H1 (cell line): ENCODE measurements around the gene MTFR1L. TPM values are rescaled to one million over a fixed set of nuclear protein-coding genes. Genes with fewer than 3 reads are reported as not detected.

Experiments used
- CTCF ChIA-PET: fragments of 300-600 bp; sonication (Branson Sonifier 250); formaldehyde crosslinking; loops from one replicate; lab custom pipeline; 2021; ENCODE audit not compliant: partially characterized antibody; lab: Charles Lee
- POLR2A ChIA-PET: fragments of 300-600 bp; sonication (Branson Sonifier 250); formaldehyde crosslinking; loops from one replicate; lab custom pipeline; 2021; ENCODE audit warnings: inconsistent platforms; ENCODE audit not compliant: partially characterized antibody; lab: Charles Lee
- DNase-seq, 2 experiments: peaks; one replicate each; pipeline versions ENCODE4 v3.0.0 to v3.0.0-alpha.2; 2010 to 2022; ENCODE audit warnings: low spot score in 2 of 2, low read depth in 1 of 2, mixed read lengths in 1 of 2
- FAIRE-seq: peaks from 2 replicates; lab custom pipeline; 2011; peaks lifted over from hg19 to GRCh38; lab: Jason Lieb, UNC
- H2AFZ ChIP-seq: 2 replicates; pipeline ENCODE4 v1.8.1; 2012; ENCODE audit warnings: low read length, inconsistent platforms
- H2AK5ac ChIP-seq: 2 replicates; pipeline ENCODE4 v1.6.1; 2013; ENCODE audit warnings: low read depth, low read length
- H2BK120ac ChIP-seq: replicated peaks from 2 replicates; pipeline ENCODE3; 2013; ENCODE audit warnings: low read depth, low read length, inconsistent platforms
- H2BK12ac ChIP-seq: 2 replicates; pipeline ENCODE4 v1.6.1; 2013; ENCODE audit warnings: low read depth, low read length
- H2BK15ac ChIP-seq: 2 replicates; pipeline ENCODE4 v1.6.1; 2013; ENCODE audit warnings: low read length
- H2BK20ac ChIP-seq: 2 replicates; pipeline ENCODE4 v1.6.1; 2013; ENCODE audit warnings: low read length
- H2BK5ac ChIP-seq: 2 replicates; pipeline ENCODE4 v1.6.1; 2013; ENCODE audit warnings: low read depth, low read length
- H3K14ac ChIP-seq: 2 replicates; pipeline ENCODE4 v1.6.1; 2013; ENCODE audit warnings: inconsistent platforms; ENCODE audit not compliant: insufficient read length
- H3K18ac ChIP-seq: 2 replicates; pipeline ENCODE4 v1.6.1; 2013; ENCODE audit warnings: low read length; ENCODE audit errors: extremely low read depth
- H3K23ac ChIP-seq: 2 replicates; pipeline ENCODE4 v1.6.1; 2013; ENCODE audit warnings: inconsistent platforms; ENCODE audit not compliant: insufficient read length
- H3K23me2 ChIP-seq: 2 replicates; pipeline ENCODE4 v1.6.1; 2013; ENCODE audit warnings: low read depth, low read length
- H3K27ac ChIP-seq: 2 replicates; pipeline ENCODE4 v1.6.1; 2011; ENCODE audit warnings: low read depth, low read length, inconsistent platforms
- H3K27me3 ChIP-seq, 4 experiments: replicated peaks in 1 of 4; 1 replicate in 1 of 4; 2 replicates in 3 of 4; pipeline versions ENCODE4 v1.6.1 to v1.8.1; 2011 to 2013; ENCODE audit warnings: low read length in 3 of 4, mild to moderate bottlenecking in 3 of 4, inconsistent platforms in 2 of 4, mixed read lengths in 2 of 4, moderate library complexity in 1 of 4; ENCODE audit not compliant: control insufficient read depth in 3 of 4, insufficient read depth in 3 of 4; ENCODE audit errors: extremely low read depth in 1 of 4
- H3K36me3 ChIP-seq, 4 experiments: 2 replicates each; pipeline versions ENCODE4 v1.6.1 to v1.8.1; 2011 to 2013; ENCODE audit warnings: mild to moderate bottlenecking in 4 of 4, low read length in 3 of 4, moderate library complexity in 2 of 4, control low read depth in 1 of 4, inconsistent platforms in 1 of 4; ENCODE audit not compliant: insufficient read depth in 4 of 4, control insufficient read depth in 2 of 4
- H3K4ac ChIP-seq: replicated peaks from 2 replicates; pipeline ENCODE3; 2013; ENCODE audit warnings: low read length, low read depth, mixed read lengths, inconsistent platforms; ENCODE audit not compliant: insufficient read length
- H3K4me1 ChIP-seq, 4 experiments: replicated peaks in 1 of 4; 1 replicate in 1 of 4; 2 replicates in 3 of 4; pipeline versions ENCODE4 v1.6.1 to v1.8.1; 2011 to 2013; ENCODE audit warnings: low read length in 3 of 4, inconsistent platforms in 2 of 4, mixed read lengths in 1 of 4; ENCODE audit not compliant: insufficient read depth in 4 of 4, control insufficient read depth in 3 of 4
- H3K4me2 ChIP-seq, 2 experiments: 2 replicates each; pipeline versions ENCODE4 v1.6.1 to v1.8.1; 2011 to 2013; ENCODE audit warnings: low read depth in 2 of 2, low read length in 2 of 2, control low read depth in 1 of 2, inconsistent platforms in 1 of 2, mild to moderate bottlenecking in 1 of 2; ENCODE audit not compliant: insufficient read depth in 1 of 2
- H3K4me3 ChIP-seq, 4 experiments: fragments of 200-600, 300-600 bp in 1 of 4; sonication (generic), shearing (Covaris generic), sonication (Bioruptor Twin) in 1 of 4; 2 replicates each; pipeline versions ENCODE4 v1.5.1 to v1.8.1; 2011 to 2016; ENCODE audit warnings: low read length in 4 of 4, low read depth in 3 of 4, control low read depth in 2 of 4, inconsistent platforms in 2 of 4, mild to moderate bottlenecking in 2 of 4, mixed read lengths in 1 of 4, moderate library complexity in 1 of 4; ENCODE audit not compliant: insufficient read depth in 2 of 4; ENCODE audit errors: extremely low read depth in 1 of 4
- H3K56ac ChIP-seq: replicated peaks from 2 replicates; pipeline ENCODE3; 2013; ENCODE audit warnings: low read depth, mild to moderate bottlenecking, mixed read lengths, low read length, inconsistent platforms; ENCODE audit not compliant: insufficient read length
- H3K79me1 ChIP-seq: 2 replicates; pipeline ENCODE4 v1.6.1; 2013; ENCODE audit warnings: low read depth, low read length, control low read depth
- H3K79me2 ChIP-seq, 2 experiments: 2 replicates each; pipeline versions ENCODE4 v1.6.1 to v1.8.1; 2012 to 2013; ENCODE audit warnings: low read length in 2 of 2, mild to moderate bottlenecking in 2 of 2, inconsistent platforms in 1 of 2; ENCODE audit not compliant: insufficient read depth in 2 of 2, control insufficient read depth in 1 of 2
- H3K9ac ChIP-seq, 4 experiments: replicated peaks in 1 of 4; 1 replicate in 1 of 4; 2 replicates in 3 of 4; pipeline versions ENCODE4 v1.6.1 to v1.8.1; 2011 to 2013; ENCODE audit warnings: low read depth in 3 of 4, low read length in 3 of 4, control low read depth in 2 of 4, mild to moderate bottlenecking in 2 of 4, moderate library complexity in 2 of 4, inconsistent platforms in 1 of 4; ENCODE audit errors: extremely low read depth in 1 of 4
- H3K9me3 ChIP-seq, 2 experiments: 2 replicates each; pipeline versions ENCODE4 v1.6.1 to v1.8.1; 2012 to 2013; ENCODE audit warnings: mild to moderate bottlenecking in 2 of 2, moderate library complexity in 2 of 2, control low read depth in 1 of 2, inconsistent platforms in 1 of 2, low read depth in 1 of 2, low read length in 1 of 2, mixed read lengths in 1 of 2; ENCODE audit not compliant: insufficient read depth in 2 of 2
- H4K20me1 ChIP-seq, 2 experiments: replicated peaks in 1 of 2; 2 replicates each; pipeline versions ENCODE3 to v1.8.1; 2011 to 2013; ENCODE audit warnings: inconsistent platforms in 2 of 2, low read length in 2 of 2, mild to moderate bottlenecking in 1 of 2; ENCODE audit not compliant: insufficient read depth in 2 of 2, control insufficient read depth in 1 of 2
- H4K5ac ChIP-seq: 2 replicates; pipeline ENCODE4 v1.6.1; 2013; ENCODE audit warnings: low read length, low read depth, mixed read lengths, inconsistent platforms; ENCODE audit not compliant: insufficient read length
- H4K8ac ChIP-seq: 2 replicates; pipeline ENCODE4 v1.8.0; 2013; ENCODE audit warnings: mild to moderate bottlenecking, moderate library complexity, low read length, inconsistent platforms; ENCODE audit not compliant: insufficient read depth; ENCODE audit errors: extremely low read depth
- H4K91ac ChIP-seq: replicated peaks from 2 replicates; pipeline ENCODE3; 2013; ENCODE audit warnings: low read length, mixed read lengths, inconsistent platforms; ENCODE audit not compliant: insufficient read length
- ATF2 ChIP-seq: IDR thresholded peaks from 2 replicates; pipeline ENCODE4 v1.6.1; 2012; ENCODE audit warnings: low read length, inconsistent platforms
- BCL11A ChIP-seq, 2 experiments: IDR thresholded peaks; one replicate each; pipeline ENCODE4 v1.6.1; 2011; ENCODE audit warnings: low read depth in 2 of 2, low read length in 2 of 2, mild to moderate bottlenecking in 2 of 2
- CREB1 ChIP-seq: IDR thresholded peaks from 2 replicates; pipeline ENCODE4 v1.6.1; 2012; ENCODE audit warnings: inconsistent platforms
- E2F6 ChIP-seq: IDR thresholded peaks from 2 replicates; pipeline ENCODE4 v1.6.1; 2012; ENCODE audit warnings: inconsistent platforms
- RBBP5 ChIP-seq: IDR thresholded peaks from 2 replicates; pipeline ENCODE4 v1.7.1; 2012; ENCODE audit warnings: low read depth, mild to moderate bottlenecking, inconsistent platforms, low read length, moderate library complexity, borderline replicate concordance
- SRF ChIP-seq: IDR thresholded peaks from 2 replicates; pipeline ENCODE4 v1.6.1; 2011; ENCODE audit warnings: mild to moderate bottlenecking, low read depth, low read length, moderate library complexity
- TAF7 ChIP-seq: optimal IDR thresholded peaks from 2 replicates; pipeline ENCODE3; 2011; ENCODE audit warnings: low read depth, mild to moderate bottlenecking, inconsistent platforms, low read length, moderate library complexity, borderline replicate concordance
- WGBS, 2 experiments: shearing (Covaris generic) in 1 of 2; methylation state at CpG; one replicate each; pipeline versions ENCODE4 v1.1.6 to v1.1.7; 2013 to 2015; ENCODE audit warnings: low lambda C conversion rate in 2 of 2, mixed read lengths in 2 of 2, inconsistent platforms in 1 of 2, low coverage in 1 of 2, missing lambda C conversion rate in 1 of 2; ENCODE audit not compliant: insufficient replicate concordance in 2 of 2, insufficient coverage in 1 of 2, insufficient read length in 1 of 2; ENCODE audit errors: extremely low coverage in 1 of 2, missing lambda C conversion rate in 1 of 2; 5-methylcytosine and 5-hydroxymethylcytosine counted together
- polyA plus RNA-seq, 7 experiments: library from polyadenylated mRNA; depleted of rRNA in 3 of 7; stranded (reverse) in 5 of 7; unstranded in 2 of 7; fragments of >200 nt in 5 of 7; fragments of 200-250 nt in 2 of 7; gene quantifications; 1 replicate in 5 of 7; 2 replicates in 1 of 7; 4 replicates in 1 of 7; pipeline versions ENCODE4 v1.2.1 to v1.2.3, GENCODE V29; 2011 to 2013; ENCODE audit warnings: missing spikeins in 2 of 7, mixed read lengths in 2 of 7
- total RNA-seq: library from RNA; stranded (reverse); fragmentation: NEBNext Ultra II Directional; extraction: Animal tissue kit (Norgen Biotek cat#: 25700); gene quantifications from 2 replicates; pipeline ENCODE4 v1.2.1, GENCODE V29; 2021

Gene MTFR1L
- total and polyA plus RNA-seq, 2 of the 8 experiments (the other 6 are each of a cell fraction or from before 2014, with no cell fraction given): 20.8 to 23.1 TPM

- H4K5ac ChIP-seq: peak within 1 kb of the TSS; percentile 97
- no peak within 1 kb of the TSS for H3K23ac ChIP-seq
- peak within 1 kb of the TSS; percentile 99 for H4K91ac ChIP-seq
- H3K9ac ChIP-seq: peak within 1 kb of the TSS; percentile 36 to 95 (median 94)
- no peaks in the 10 kb centered on the region for H3K27me3 ChIP-seq
- peak within 1 kb of the TSS; percentile 89 for H3K27ac ChIP-seq
- peak within 1 kb of the TSS; percentile 69 for H2BK5ac ChIP-seq
- POLR2A ChIA-PET: interaction anchor here (0.7 to 3.2 kb wide), 10 partner anchors 8 to 151 kb away, joined by 3 to 21 read pairs (median 6); partner anchors contain the start of gene PAQR7
- peaks cover 1 to 3% of the 10 kb centered on the region in 2 experiments for H4K20me1 ChIP-seq
- peak within 1 kb of the TSS; percentile 72; the same call in 1 of the 2 replicates for H2BK12ac ChIP-seq
- FAIRE-seq: no peak
- H3K4me1 ChIP-seq: no peaks in the 10 kb centered on the region; a peak in 2 of 7 replicates
- CTCF ChIA-PET: interaction anchor here (0.6 to 1.0 kb wide), 2 partner anchors 38 to 286 kb away, joined by 3 to 4 read pairs; no protein-coding TSS in a partner anchor
- peak within 1 kb of the TSS; percentile 96 for H4K8ac ChIP-seq
- no peak within 1 kb of the TSS for H2BK20ac ChIP-seq
- H3K18ac ChIP-seq: peak within 1 kb of the TSS; percentile 98
- H3K9me3 ChIP-seq: no peaks in the 10 kb centered on the region
- peak in 1 of 2 experiments; percentile 84 for DNase-seq
- H3K56ac ChIP-seq: peak within 1 kb of the TSS; percentile 51
- H2AFZ ChIP-seq: peak within 1 kb of the TSS; percentile 77
- peaks cover 6 to 43% of the 10 kb centered on the region in 2 experiments; a peak in 3 of 4 replicates for H3K79me2 ChIP-seq
- H3K36me3 ChIP-seq: peaks cover 0 to 8% (median 1%) of the 10 kb centered on the region in 4 experiments; a peak in 3 of 8 replicates
- 2% methylated on average over 71 of the region's 77 CpGs; no CpG with 5 or more reads in 1 of the 2 experiments for WGBS, 2 experiments
- H2BK120ac ChIP-seq: no peak within 1 kb of the TSS
- peaks cover 14% of the 10 kb centered on the region for H3K23me2 ChIP-seq
- H3K14ac ChIP-seq: peak within 1 kb of the TSS; percentile 96
- H2AK5ac ChIP-seq: no peak within 1 kb of the TSS
- H2BK15ac ChIP-seq: peak within 1 kb of the TSS; percentile 12; the same call in 1 of the 2 replicates
- peaks cover 2% of the 10 kb centered on the region; the same call in 1 of the 2 replicates for H3K79me1 ChIP-seq
- peak within 1 kb of the TSS; percentile 76 to 94 (median 86) for H3K4me3 ChIP-seq
- H3K4me2 ChIP-seq: peak within 1 kb of the TSS; percentile 84 to 88
- H3K4ac ChIP-seq: peak within 1 kb of the TSS; percentile 98
- TF ChIP-seq RBBP5: no peak
- peak; percentile 92 for TF ChIP-seq TAF7
- TF ChIP-seq E2F6: peak; percentile 80
- TF ChIP-seq ATF2: no peak
- TF ChIP-seq BCL11A (IDR thresholded peaks at IDR 0.05; ENCODE audit: low read depth in 2 of 2, low read length in 2 of 2): no peak
- TF ChIP-seq CREB1: 0 out of 2 replicates have a peak, but pooled peaks have one; percentile 48
- no peak for TF ChIP-seq SRF
Observed at GRCh38 chr1:25858906-25859789, 39.4 kb downstream of the MTFR1L start, which contains the start of gene AUNIP. Gene AUNIP, minus strand, starts transcription at chr1:25859457. Its CDS starts 100 bp downstream, at chr1:25859357.
